Astrocyte (in vitro differentiated cells and primary cell): ENCODE data around the gene IRF1.

Source experiments
- EZH2 ChIP-seq: IDR thresholded peaks from 2 replicates; pipeline ENCODE4 v1.6.1; 2012; ENCODE audit warnings: mild to moderate bottlenecking, low read length, inconsistent platforms; ENCODE audit not compliant: insufficient read depth
- TF ChIP-seq, protein P1 (sequence below): IDR thresholded peaks from 2 replicates; pipeline ENCODE4 v1.5.1; 2011; ENCODE audit warnings: low read depth, mild to moderate bottlenecking, inconsistent platforms, low read length, moderate library complexity; ENCODE audit not compliant: insufficient read depth

DNA sequence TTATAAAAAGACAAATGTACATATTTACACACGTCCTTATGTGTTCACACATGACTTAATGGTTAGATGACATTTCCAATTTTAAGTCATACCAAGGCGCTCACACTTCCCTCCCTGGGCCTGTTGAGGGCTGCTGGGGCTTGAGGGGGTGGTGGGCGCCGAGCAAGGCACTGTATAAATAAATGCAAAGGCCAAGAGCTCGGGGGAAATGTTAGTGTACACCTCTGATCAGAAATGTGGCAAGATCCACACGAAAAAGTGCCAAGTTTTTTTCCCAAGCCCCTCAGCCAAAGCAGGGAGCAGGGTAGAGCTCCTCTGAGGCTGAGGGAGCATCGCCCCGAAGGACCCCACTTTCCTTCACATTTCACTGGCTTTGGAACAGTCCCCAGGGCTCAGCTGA lies 7.5 kb downstream of the IRF1 start:
- TF ChIP-seq, protein P1, sequence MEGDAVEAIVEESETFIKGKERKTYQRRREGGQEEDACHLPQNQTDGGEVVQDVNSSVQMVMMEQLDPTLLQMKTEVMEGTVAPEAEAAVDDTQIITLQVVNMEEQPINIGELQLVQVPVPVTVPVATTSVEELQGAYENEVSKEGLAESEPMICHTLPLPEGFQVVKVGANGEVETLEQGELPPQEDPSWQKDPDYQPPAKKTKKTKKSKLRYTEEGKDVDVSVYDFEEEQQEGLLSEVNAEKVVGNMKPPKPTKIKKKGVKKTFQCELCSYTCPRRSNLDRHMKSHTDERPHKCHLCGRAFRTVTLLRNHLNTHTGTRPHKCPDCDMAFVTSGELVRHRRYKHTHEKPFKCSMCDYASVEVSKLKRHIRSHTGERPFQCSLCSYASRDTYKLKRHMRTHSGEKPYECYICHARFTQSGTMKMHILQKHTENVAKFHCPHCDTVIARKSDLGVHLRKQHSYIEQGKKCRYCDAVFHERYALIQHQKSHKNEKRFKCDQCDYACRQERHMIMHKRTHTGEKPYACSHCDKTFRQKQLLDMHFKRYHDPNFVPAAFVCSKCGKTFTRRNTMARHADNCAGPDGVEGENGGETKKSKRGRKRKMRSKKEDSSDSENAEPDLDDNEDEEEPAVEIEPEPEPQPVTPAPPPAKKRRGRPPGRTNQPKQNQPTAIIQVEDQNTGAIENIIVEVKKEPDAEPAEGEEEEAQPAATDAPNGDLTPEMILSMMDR = no peak
- no peak for TF ChIP-seq EZH2
